Embryonic facial prominence (tissue), 1 donor: ENCODE data around the gene MAP2K1.
"Not testable (repeated sequence)": the region's sequence is repeated elsewhere in the genome, so short reads cannot be mapped to it uniquely, and the experiment has no call there.

ENCODE experiments used
- DNase-seq: peaks from one replicate; pipeline ENCODE4 v3.0.0-alpha.2; 2016; ENCODE audit errors: extremely low spot score

MAP2K1 gene

GRCh38 chr15:66476535-66476934, 89.8 kb downstream of the MAP2K1 start:
- no peak for DNase-seq

- DNase-seq: no peak
These were observed 90.3 kb downstream of the MAP2K1 start for GRCh38 chr15:66477011-66477410.

- no peak for DNase-seq
These were observed 93.6 kb downstream of the MAP2K1 start for GRCh38 chr15:66480267-66480666.

- no peak for DNase-seq
These were observed 94.6 kb downstream of the MAP2K1 start for GRCh38 chr15:66481107-66481856.

GRCh38 chr15:66482539-66482938, 95.8 kb downstream of the MAP2K1 start:
- DNase-seq: no peak

GRCh38 chr15:66483131-66483566, 96.4 kb downstream of the MAP2K1 start:
- no peak for DNase-seq

- no peak for DNase-seq
These were observed 97.9 kb downstream of the MAP2K1 start for GRCh38 chr15:66484539-66485112.

- no peak for DNase-seq
These were observed 100.2 kb downstream of the MAP2K1 start for GRCh38 chr15:66486887-66487286.

GRCh38 chr15:66488525-66488924, 101.8 kb downstream of the MAP2K1 start:
- no peak for DNase-seq

- no peak for DNase-seq
These were observed 102.6 kb downstream of the MAP2K1 start for GRCh38 chr15:66489179-66489791.

- no peak for DNase-seq
These were observed 105.1 kb downstream of the MAP2K1 start for GRCh38 chr15:66491846-66492245.

- no peak for DNase-seq
These were observed 107.5 kb downstream of the MAP2K1 start for GRCh38 chr15:66494262-66494661.

GRCh38 chr15:66496951-66497501, 110.3 kb downstream of the MAP2K1 start:
- DNase-seq: no peak

- DNase-seq: peak; percentile 89
These were observed 111.1 kb downstream of the MAP2K1 start, which contains the start of gene SNAPC5 for GRCh38 chr15:66497502-66498455. Gene SNAPC5, minus strand, starts transcription at chr15:66497762. Its CDS starts 31 bp downstream, at chr15:66497731.

GRCh38 chr15:66498501-66499386, 112.0 kb downstream of the MAP2K1 start:
- peak; percentile 42 for DNase-seq

GRCh38 chr15:66500346-66500745, 113.6 kb downstream of the MAP2K1 start:
- not testable (repeated sequence) for DNase-seq

GRCh38 chr15:66502491-66502890, 115.8 kb downstream of the MAP2K1 start:
- no peak for DNase-seq

GRCh38 chr15:66503041-66503648, 116.4 kb downstream of the MAP2K1 start:
- not testable (repeated sequence) for DNase-seq

GRCh38 chr15:66503780-66504562, 117.3 kb downstream of the MAP2K1 start:
- no peak for DNase-seq
